Large intestine (tissue), 3 donors: ENCODE results near the gene TNN. TPM values are rescaled to one million over a fixed set of nuclear protein-coding genes. Genes with fewer than 3 reads are reported as not detected.

ENCODE experiments used
- DNase-seq, 2 donors: peaks; one replicate each; pipeline versions ENCODE4 v3.0.0 to v3.0.0-alpha.2; 2013
- H3K27ac ChIP-seq: one replicate; pipeline ENCODE4 v1.5.1; 2013; ENCODE audit warnings: low read length
- H3K27me3 ChIP-seq: 2 replicates; pipeline ENCODE4 v1.6.1; 2013; ENCODE audit warnings: low read length; ENCODE audit not compliant: control insufficient read depth, insufficient read depth
- H3K36me3 ChIP-seq: 2 replicates; pipeline ENCODE4 v1.6.1; 2013; ENCODE audit warnings: low read length; ENCODE audit not compliant: control insufficient read depth, insufficient read depth
- H3K4me1 ChIP-seq: one replicate; pipeline ENCODE4 v1.6.1; 2013; ENCODE audit warnings: low read length; ENCODE audit not compliant: control insufficient read depth, insufficient read depth
- H3K4me3 ChIP-seq: one replicate; pipeline ENCODE4 v1.5.1; 2013; ENCODE audit warnings: low read length
- H3K9me3 ChIP-seq: one replicate; pipeline ENCODE4 v1.6.1; 2013; ENCODE audit warnings: mild to moderate bottlenecking, low read depth, low read length, moderate library complexity; ENCODE audit not compliant: control insufficient read depth
- WGBS: methylation state at CpG from one replicate; pipeline ENCODE4 v1.1.5; 2013; ENCODE audit warnings: low lambda C conversion rate; ENCODE audit not compliant: insufficient coverage; 5-methylcytosine and 5-hydroxymethylcytosine counted together
- polyA plus RNA-seq: library from polyadenylated mRNA; unstranded; fragments of 120-200 nt; gene quantifications from one replicate; pipeline ENCODE4 v1.2.1, GENCODE V29; 2013

Gene TNN
- polyA plus RNA-seq, 1 donor: 0.70 TPM

DNA sequence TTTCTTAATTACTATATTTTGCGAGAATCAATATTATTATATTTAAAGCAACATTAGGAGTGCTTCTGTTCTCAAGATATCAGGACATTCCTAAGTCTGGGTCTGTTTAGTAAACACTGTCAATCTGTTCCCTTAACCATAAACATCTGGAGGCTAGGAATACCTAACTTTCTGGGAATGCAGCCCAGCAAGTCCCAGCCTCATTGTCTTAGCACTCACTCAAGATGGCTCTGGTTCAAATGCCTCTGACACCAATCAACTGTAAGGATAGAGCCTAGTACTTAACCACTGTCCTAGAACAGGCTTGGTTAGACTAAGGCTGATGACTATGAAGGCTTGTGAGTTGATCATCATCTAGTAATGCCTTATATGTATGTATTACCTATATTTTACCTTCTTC lies 61.5 kb downstream of the TNN start:
- H3K36me3 ChIP-seq: no peaks in the 10 kb centered on the region
- H3K27ac ChIP-seq: no peak overlapping the region
- H3K4me1 ChIP-seq: peaks cover 7% of the 10 kb centered on the region
- DNase-seq: peak in 1 of 2 donors; percentile 14
- 100% methylated on average over 1 of the region's 1 CpG for WGBS
- H3K4me3 ChIP-seq: no peak overlapping the region
- no peaks in the 10 kb centered on the region for H3K27me3 ChIP-seq
- H3K9me3 ChIP-seq: no peaks in the 10 kb centered on the region

DNA sequence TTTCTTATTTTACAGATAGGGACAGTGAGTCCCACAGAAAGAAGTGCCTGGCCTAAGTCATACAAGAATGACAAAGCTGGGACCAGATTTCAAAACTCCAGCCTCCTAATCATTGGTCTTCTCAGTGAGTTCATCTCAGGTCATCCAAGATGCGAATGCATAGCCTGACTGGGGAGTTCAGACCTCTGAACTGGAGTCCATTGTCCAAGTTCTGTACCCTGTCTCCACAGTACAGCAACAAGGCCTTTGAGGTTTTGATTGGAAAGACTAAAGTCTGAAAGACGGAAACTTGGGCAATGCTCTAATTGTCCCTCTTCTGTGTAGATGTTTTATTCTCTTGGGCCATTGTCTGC lies 62.0 kb downstream of the TNN start:
- Histone ChIP-seq H3K27ac (no peak overlapping the region), H3K4me3 (no peak overlapping the region), H3K9me3 (no peaks in the 10 kb centered on the region), H3K36me3 (no peaks in the 10 kb centered on the region), H3K4me1 (peaks cover 7% of the 10 kb centered on the region), H3K27me3 (no peaks in the 10 kb centered on the region)
- peak; percentile 72 to 86 for DNase-seq
- WGBS: no CpG with 5 or more reads among the region's 2 CpGs

DNA sequence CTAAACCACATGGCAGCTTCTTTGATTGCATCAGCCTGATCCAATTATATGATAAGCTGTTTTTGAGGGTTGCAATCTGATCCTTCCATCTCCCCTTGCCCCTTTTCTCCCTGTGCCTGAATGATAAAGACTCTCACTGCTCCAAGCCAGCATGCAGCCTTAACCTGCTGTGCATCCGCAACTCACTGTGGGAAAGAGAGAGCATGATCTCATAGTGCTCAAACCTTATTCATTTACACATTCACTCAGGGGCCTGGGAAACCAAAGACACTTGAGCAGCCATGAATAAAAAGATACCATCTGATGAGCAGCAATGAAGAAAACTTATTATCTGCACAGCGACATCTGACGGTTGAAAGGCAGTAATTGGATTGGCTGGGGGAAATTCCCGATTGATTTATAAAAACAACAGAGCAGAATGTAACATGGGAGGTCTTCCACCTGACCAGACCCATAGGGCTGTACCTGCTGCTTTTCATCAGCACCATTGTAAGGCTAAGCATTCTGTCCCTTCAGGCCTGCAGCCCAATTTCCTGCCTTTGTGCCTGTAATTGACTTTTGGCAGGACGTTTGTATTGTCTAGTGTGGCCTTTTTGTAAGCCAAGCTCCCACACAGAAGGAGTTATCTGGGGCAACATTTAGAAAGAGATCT lies 62.5 kb downstream of the TNN start:
- H3K27me3 ChIP-seq: no peaks in the 10 kb centered on the region
- peak in 1 of 2 donors; percentile 9 for DNase-seq
- H3K9me3 ChIP-seq: no peaks in the 10 kb centered on the region
- peaks cover 7% of the 10 kb centered on the region for H3K4me1 ChIP-seq
- no CpG with 5 or more reads among the region's 5 CpGs for WGBS
- H3K27ac ChIP-seq: no peak overlapping the region
- no peaks in the 10 kb centered on the region for H3K36me3 ChIP-seq
- no peak overlapping the region for H3K4me3 ChIP-seq

DNA sequence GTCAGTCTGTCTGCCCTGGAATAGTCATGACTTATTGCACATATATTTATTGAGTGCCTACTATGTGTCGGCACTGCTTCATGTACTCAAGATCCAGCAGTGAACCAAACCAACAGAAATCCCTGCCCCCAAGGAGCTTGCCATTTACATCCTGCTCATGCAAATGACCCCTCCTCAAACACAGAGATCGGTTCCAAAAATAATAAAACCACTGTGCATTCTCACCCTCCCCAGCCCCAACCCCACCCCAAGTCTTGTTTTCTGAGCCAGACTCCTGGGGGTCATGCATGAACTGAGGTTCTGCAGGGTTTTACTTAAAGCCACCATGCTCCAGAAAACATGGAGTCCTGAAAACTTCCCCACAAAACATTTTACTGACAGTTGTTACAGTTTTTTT lies 63.0 kb downstream of the TNN start:
- WGBS: no CpG with 5 or more reads among the region's 2 CpGs
- no peak for DNase-seq
- Histone ChIP-seq H3K27me3 (no peaks in the 10 kb centered on the region), H3K9me3 (no peaks in the 10 kb centered on the region), H3K4me1 (peaks cover 7% of the 10 kb centered on the region), H3K36me3 (no peaks in the 10 kb centered on the region), H3K4me3 (no peak overlapping the region), H3K27ac (no peak overlapping the region)

DNA sequence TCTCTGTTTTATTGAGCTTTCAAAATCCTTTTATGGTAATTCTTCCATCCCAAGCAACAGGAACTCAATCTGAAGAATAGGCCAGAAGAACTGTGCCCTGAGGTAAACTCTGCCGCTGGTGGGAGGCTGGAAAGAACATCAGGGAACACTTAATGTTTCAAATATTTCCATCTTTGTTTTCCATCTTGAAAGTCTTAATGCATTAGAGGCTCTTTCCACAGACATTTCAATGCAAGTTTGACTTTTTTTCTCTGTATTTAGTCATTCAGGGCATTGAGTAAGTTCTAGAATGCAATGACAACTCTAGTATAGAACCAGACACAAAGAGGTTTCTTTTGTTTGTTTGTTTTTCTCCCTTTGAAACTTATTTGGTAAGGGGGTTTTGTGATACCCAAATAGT lies 63.5 kb downstream of the TNN start:
- DNase-seq: no peak
- Histone ChIP-seq H3K27me3 (no peaks in the 10 kb centered on the region), H3K4me1 (peaks cover 7% of the 10 kb centered on the region), H3K27ac (no peak overlapping the region), H3K36me3 (no peaks in the 10 kb centered on the region), H3K9me3 (no peaks in the 10 kb centered on the region), H3K4me3 (no peak overlapping the region)
- no CpG with 5 or more reads among the region's 1 CpG for WGBS

DNA sequence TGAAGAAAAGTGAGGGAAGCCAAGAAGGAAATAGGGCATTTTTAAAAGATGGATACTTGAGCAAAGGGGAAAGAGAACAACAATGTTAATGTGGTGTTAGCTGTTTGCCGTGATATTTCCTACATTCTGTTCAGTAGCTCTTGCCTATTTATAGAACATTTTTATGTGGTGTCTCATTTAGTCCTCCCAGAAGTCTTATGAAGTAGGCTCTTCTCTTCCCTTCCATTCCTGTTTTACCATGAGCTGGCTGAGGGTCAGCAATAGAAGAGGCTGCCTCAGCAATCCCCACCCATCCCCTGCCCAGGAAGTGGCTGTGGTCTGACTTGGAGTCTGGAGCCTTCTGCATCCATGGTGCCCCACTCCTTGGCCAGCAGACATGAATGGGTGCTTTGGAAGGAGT lies 64.8 kb downstream of the TNN start:
- DNase-seq: no peak
- Histone ChIP-seq H3K27ac (no peak overlapping the region), H3K4me3 (no peak overlapping the region), H3K27me3 (peaks cover 3% of the 10 kb centered on the region), H3K9me3 (no peaks in the 10 kb centered on the region), H3K36me3 (no peaks in the 10 kb centered on the region), H3K4me1 (peaks cover 7% of the 10 kb centered on the region)
- 75% methylated on average over 1 of the region's 1 CpG for WGBS

DNA sequence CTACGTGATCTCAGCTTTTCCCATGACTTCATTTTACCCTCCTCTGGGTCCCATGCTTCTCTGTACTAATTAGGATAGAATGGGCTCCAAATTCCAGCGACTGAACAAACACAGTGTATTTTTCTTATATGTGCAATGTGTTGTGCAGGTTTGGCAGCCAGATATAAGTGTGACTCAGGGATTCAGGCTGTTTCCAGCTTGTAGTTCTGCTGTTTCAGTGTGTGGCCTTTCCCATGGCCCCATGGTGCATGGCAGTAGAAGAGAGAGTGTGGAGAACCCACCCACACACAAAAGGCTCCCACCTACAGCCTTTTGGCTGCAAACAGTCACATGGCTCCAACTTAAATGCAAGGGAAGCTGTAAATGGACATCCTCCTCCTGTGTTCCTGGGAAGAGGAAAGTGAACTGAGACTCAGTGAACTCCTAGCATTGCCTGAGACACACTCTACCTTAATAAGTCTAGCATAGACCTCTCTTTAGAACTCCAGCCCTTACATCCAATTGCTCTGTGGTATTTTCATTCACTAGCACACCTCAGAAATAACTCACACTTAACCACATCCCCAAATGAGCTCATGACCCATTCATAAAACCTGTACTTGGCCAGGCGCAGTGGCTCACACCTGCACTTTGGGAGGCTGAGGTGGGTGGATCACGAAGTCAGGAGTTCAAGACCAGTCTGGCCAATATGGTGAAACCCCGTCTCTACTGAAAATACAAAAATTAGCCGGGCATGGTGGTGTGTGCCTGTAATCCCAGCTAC lies 66.2 kb downstream of the TNN start:
- WGBS: no CpG with 5 or more reads among the region's 6 CpGs
- Histone ChIP-seq H3K4me1 (peaks cover 7% of the 10 kb centered on the region), H3K27ac (no peak overlapping the region)

DNA sequence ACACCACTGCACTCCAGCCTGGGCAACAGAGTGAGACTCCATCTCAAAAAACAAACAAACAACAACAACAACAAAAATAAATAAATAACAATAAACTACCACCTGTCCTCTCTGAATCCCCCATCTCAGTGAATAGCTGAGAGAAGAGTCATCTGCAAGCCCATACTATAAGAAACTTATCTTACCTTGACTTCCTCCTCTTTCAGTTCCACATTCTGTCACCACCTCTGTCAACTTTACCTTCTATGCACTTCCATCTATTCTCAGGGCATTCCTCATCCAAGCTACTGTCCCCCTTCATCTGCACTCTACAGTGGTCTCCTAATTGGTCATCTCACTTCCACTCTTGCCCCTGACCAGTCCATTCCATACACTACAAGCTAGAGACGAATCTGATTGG lies 66.9 kb downstream of the TNN start:
- Histone ChIP-seq H3K36me3 (no peaks in the 10 kb centered on the region), H3K27ac (no peak overlapping the region), H3K4me3 (no peak overlapping the region), H3K9me3 (no peaks in the 10 kb centered on the region), H3K4me1 (peaks cover 7% of the 10 kb centered on the region), H3K27me3 (peaks cover 3% of the 10 kb centered on the region)
- whole genome bisulfite sequencing: no CpG with 5 or more reads among the region's 1 CpG
- no peak for DNase-seq

More for the DNA sequence above, 66.2 kb downstream of the TNN start:
- H3K27me3 ChIP-seq: peaks cover 3% of the 10 kb centered on the region
- no peaks in the 10 kb centered on the region for H3K36me3 ChIP-seq
- H3K4me3 ChIP-seq: no peak overlapping the region
- no peak for DNase-seq
- no peaks in the 10 kb centered on the region for H3K9me3 ChIP-seq

DNA sequence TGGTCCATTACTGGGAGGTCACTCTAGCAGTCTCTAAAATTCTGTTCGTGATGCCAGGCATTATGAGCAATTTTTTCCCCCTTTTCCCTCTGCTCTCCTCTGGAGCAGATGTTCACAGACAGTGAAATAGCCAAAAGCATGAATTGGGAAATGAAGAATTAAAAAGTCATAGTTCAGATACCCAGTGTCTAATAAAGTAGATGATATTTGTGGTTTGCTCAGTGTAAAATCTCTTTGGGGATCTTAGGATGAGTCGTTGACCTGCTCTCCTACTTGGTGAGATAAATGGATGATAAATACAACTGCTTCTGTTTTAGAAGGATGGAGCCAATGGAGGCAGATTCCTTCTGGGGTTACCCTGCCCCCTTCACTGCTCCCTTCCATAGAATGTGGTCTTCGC lies 68.6 kb downstream of the TNN start:
- H3K4me3 ChIP-seq: no peak overlapping the region
- DNase-seq: no peak
- H3K4me1 ChIP-seq: no peaks in the 10 kb centered on the region
- H3K27me3 ChIP-seq: peaks cover 3% of the 10 kb centered on the region
- no peaks in the 10 kb centered on the region for H3K9me3 ChIP-seq
- no peak overlapping the region for H3K27ac ChIP-seq
- no peaks in the 10 kb centered on the region for H3K36me3 ChIP-seq
- no CpG with 5 or more reads among the region's 3 CpGs for WGBS

DNA sequence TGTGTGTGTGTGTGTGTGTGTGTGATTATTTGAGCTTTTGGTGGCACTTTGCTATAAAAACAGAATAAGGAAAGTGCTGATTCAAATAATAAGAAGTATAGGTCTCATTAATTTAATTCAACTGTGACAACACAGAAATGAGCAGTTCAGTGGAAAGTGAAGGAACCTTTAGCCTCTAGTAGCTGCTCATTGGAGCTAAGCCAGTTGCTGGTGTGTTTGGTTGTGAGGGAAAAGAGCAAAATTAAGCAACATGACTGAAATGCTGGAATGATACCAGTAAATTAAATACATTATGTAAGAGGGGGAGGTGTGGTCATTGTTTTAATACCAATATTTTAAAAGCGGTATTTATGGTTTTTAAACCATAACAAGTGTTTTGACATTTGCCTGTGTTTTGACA lies 69.7 kb downstream of the TNN start:
- no CpG with 5 or more reads among the region's 1 CpG for WGBS
- Histone ChIP-seq H3K4me3 (no peak overlapping the region), H3K4me1 (peaks cover 8% of the 10 kb centered on the region), H3K36me3 (no peaks in the 10 kb centered on the region), H3K9me3 (no peaks in the 10 kb centered on the region), H3K27me3 (peaks cover 3% of the 10 kb centered on the region), H3K27ac (no peak overlapping the region)
- no peak for DNase-seq

DNA sequence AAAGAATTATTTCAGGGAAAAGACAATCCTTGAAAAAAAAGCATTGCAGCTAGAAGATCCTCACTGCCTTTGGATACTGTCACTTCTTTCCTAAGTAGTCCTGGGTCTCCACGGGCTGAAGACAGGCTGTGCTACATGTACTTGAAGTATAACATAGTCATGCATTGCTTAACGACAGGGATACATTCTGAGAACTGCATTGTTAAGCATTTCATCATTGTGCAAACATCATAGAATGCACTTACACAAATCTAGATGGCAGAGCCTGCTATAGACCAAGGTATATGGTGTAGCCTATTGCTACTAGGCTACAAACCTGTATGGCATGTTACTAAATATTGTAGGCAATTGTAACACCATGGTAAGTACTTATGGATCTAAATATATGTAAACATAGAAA lies 70.9 kb downstream of the TNN start:
- Histone ChIP-seq H3K4me1 (peaks cover 8% of the 10 kb centered on the region), H3K36me3 (no peaks in the 10 kb centered on the region), H3K27ac (no peak overlapping the region), H3K9me3 (no peaks in the 10 kb centered on the region), H3K27me3 (peaks cover 3% of the 10 kb centered on the region), H3K4me3 (no peak overlapping the region)
- no CpG with 5 or more reads among the region's 2 CpGs for WGBS
- no peak for DNase-seq
